Right lobe of liver (tissue), 4 donors: ENCODE results near the gene PPFIBP1.

ENCODE experiments used
- CTCF ChIP-seq, 4 donors: fragments of 200-600 bp in 3 of 4; fragments of 450-650 bp in 1 of 4; IDR thresholded peaks; one replicate each; pipeline versions ENCODE4 v1.5.1 to v1.8.0; 2016 to 2022; ENCODE audit warnings: antibody characterized with exemption in 4 of 4, mild to moderate bottlenecking in 2 of 4
- POLR2A ChIP-seq: fragments of 450-650 bp; IDR thresholded peaks from one replicate; pipeline ENCODE4 v1.6.1; 2017; ENCODE audit warnings: antibody characterized with exemption, mild to moderate bottlenecking
- donor health status: DM: no; HTN: no; CAD: no.
- donor health status: DM: no; HTN: no; CAD: no.
- donor health status: DM: no; HTN: yes; CAD: no.

- TF ChIP-seq CTCF (IDR thresholded peaks at IDR 0.05) = no peak
- no peak for TF ChIP-seq POLR2A
These were observed 47.0 kb upstream of the PPFIBP1 start for GRCh38 chr12:27477049-27477448.
